HCT116 (cell line): ENCODE results near the gene UBXN11. TPM values are rescaled to one million over a fixed set of nuclear protein-coding genes. Genes with fewer than 3 reads are reported as not detected.

Source experiments
- ATAC-seq: fragments of 200-7000 bp; cut with Tn5 transposase; 2 replicates; pipeline ENCODE4 v1.9.1; 2020; ENCODE audit warnings: mild to moderate bottlenecking, moderate library complexity
- BruUV-seq: library from RNA; stranded (reverse); fragments of 400-500 nt; replicated peaks from 2 replicates; lab custom pipeline; 2021; lab: Mats Ljungman, UMichigan
- CTCF ChIA-PET: fragments of 300-600 bp; sonication (Branson Sonifier 250); formaldehyde crosslinking; loops from one replicate; lab custom pipeline; 2021; ENCODE audit warnings: antibody characterized with exemption; lab: Charles Lee
- POLR2A ChIA-PET: fragments of 300-600, 350-600 bp; sonication (Branson Sonifier 250); formaldehyde crosslinking; loops from one replicate; lab custom pipeline; 2021; ENCODE audit warnings: antibody characterized with exemption; lab: Charles Lee
- RAD21 ChIA-PET, 2 experiments: fragments of 300-600 bp; sonication (Branson Sonifier 250); formaldehyde crosslinking; loops; one replicate each; lab custom pipeline; 2023; ENCODE audit warnings: low total read pairs in 2 of 2; ENCODE audit not compliant: uncharacterized antibody in 2 of 2, unreplicated experiment in 2 of 2, low non-redundant PET in 1 of 2; lab: Charles Lee
- DNase-seq: peaks from one replicate; pipeline ENCODE4 v3.0.0-alpha.2; 2010; ENCODE audit warnings: low read depth, low spot score
- H2AFZ ChIP-seq: fragments of 200-600 bp; shearing (Covaris generic), sonication (generic); 2 replicates; pipeline ENCODE4 v1.6.1; 2017; ENCODE audit warnings: low read depth, mixed run types, mixed read lengths, antibody characterized with exemption, low read length; ENCODE audit not compliant: poor library complexity, severe bottlenecking
- H3K27ac ChIP-seq: 2 replicates; pipeline ENCODE4 v1.5.1; 2012; ENCODE audit warnings: low read depth, low read length
- H3K27me3 ChIP-seq: fragments of 200-600 bp; sonication (generic); 2 replicates; pipeline ENCODE4 v1.6.1; 2016; ENCODE audit warnings: mixed run types, low read length, mixed read lengths; ENCODE audit not compliant: insufficient read depth
- H3K36me3 ChIP-seq, 2 experiments: fragments of 200-500 bp in 1 of 2; fragments of 200-600 bp in 1 of 2; sonication (Bioruptor generic) in 1 of 2; sonication (generic) in 1 of 2; 2 replicates each; pipeline versions ENCODE4 v1.5.1 to v1.6.1; 2014 to 2016; ENCODE audit warnings: low read length in 2 of 2, inconsistent platforms in 1 of 2, mixed read lengths in 1 of 2, mixed run types in 1 of 2; ENCODE audit not compliant: insufficient read depth in 2 of 2, control insufficient read depth in 1 of 2
- H3K4me1 ChIP-seq, 2 experiments: fragments of 200-600 bp in 1 of 2; sonication (generic) in 1 of 2; 2 replicates each; pipeline versions ENCODE4 v1.5.1 to v1.6.1; 2012 to 2017; ENCODE audit warnings: low read length in 2 of 2, inconsistent platforms in 1 of 2, mild to moderate bottlenecking in 1 of 2, mixed read lengths in 1 of 2, mixed run types in 1 of 2, moderate library complexity in 1 of 2; ENCODE audit not compliant: insufficient read depth in 2 of 2, control insufficient read depth in 1 of 2
- H3K4me2 ChIP-seq: fragments of 200-600 bp; sonication (generic); 2 replicates; pipeline ENCODE4 v1.6.1; 2017; ENCODE audit warnings: mixed run types, low read length, mixed read lengths
- H3K4me3 ChIP-seq, 2 experiments: fragments of 200-600 bp in 1 of 2; sonication (generic) in 1 of 2; replicated peaks in 1 of 2; 2 replicates each; pipeline ENCODE4 v1.5.1; 2011 to 2016; ENCODE audit warnings: low read length in 2 of 2, control low read depth in 1 of 2, low read depth in 1 of 2, mild to moderate bottlenecking in 1 of 2, mixed read lengths in 1 of 2, mixed run types in 1 of 2
- H3K79me2 ChIP-seq: fragments of 200-600 bp; sonication (generic); 2 replicates; pipeline ENCODE4 v1.6.1; 2017; ENCODE audit warnings: mild to moderate bottlenecking, mixed run types, low read length, moderate library complexity, mixed read lengths; ENCODE audit not compliant: insufficient read depth
- H3K9ac ChIP-seq: fragments of 200-600 bp; sonication (generic); 2 replicates; pipeline ENCODE4 v1.6.1; 2016; ENCODE audit warnings: low read length, mixed read lengths
- H3K9me2 ChIP-seq: fragments of 200-600 bp; sonication (generic), shearing (Covaris generic); 2 replicates; pipeline ENCODE4 v1.6.1; 2017; ENCODE audit warnings: mixed run types, mild to moderate bottlenecking, moderate library complexity; ENCODE audit not compliant: insufficient read depth
- H3K9me3 ChIP-seq, 2 experiments: fragments of 200-500 bp in 1 of 2; fragments of 200-600 bp in 1 of 2; sonication (Bioruptor generic) in 1 of 2; sonication (generic) in 1 of 2; 2 replicates each; pipeline ENCODE4 v1.6.1; 2014 to 2017; ENCODE audit warnings: low read length in 2 of 2, mixed read lengths in 2 of 2, inconsistent platforms in 1 of 2, low read depth in 1 of 2, mild to moderate bottlenecking in 1 of 2, mixed run types in 1 of 2, moderate library complexity in 1 of 2; ENCODE audit not compliant: control insufficient read depth in 1 of 2, insufficient read depth in 1 of 2
- H4K20me1 ChIP-seq: fragments of 200-600 bp; sonication (generic), shearing (Covaris generic); 2 replicates; pipeline ENCODE4 v1.6.1; 2017; ENCODE audit warnings: mixed run types, mild to moderate bottlenecking, moderate library complexity; ENCODE audit not compliant: insufficient read depth
- CBX3 ChIP-seq: IDR thresholded peaks from 2 replicates; pipeline ENCODE4 v1.6.1; 2012; ENCODE audit warnings: low read depth
- CEBPB ChIP-seq: IDR thresholded peaks from 2 replicates; pipeline ENCODE4 v1.6.1; 2012; ENCODE audit warnings: low read depth
- SIN3A ChIP-seq: IDR thresholded peaks from 2 replicates; pipeline ENCODE4 v1.6.1; 2012; ENCODE audit warnings: low read depth
- ZFX ChIP-seq: fragments of 450-650 bp; IDR thresholded peaks from 2 replicates; pipeline ENCODE4 v1.6.1; 2017
- intact Hi-C: fragments of 100-400 bp; cut with micrococcal nuclease; formaldehyde crosslinking; loops from 2 replicates; pipeline ENCODE4 v1.10.0; 2022
- total RNA-seq: library from RNA; stranded (reverse); gene quantifications from one replicate; pipeline ENCODE4 v1.2.1, GENCODE V29; 2021; ENCODE audit not compliant: unreplicated experiment
- TF ChIP-seq, protein P1 (sequence below), 3 experiments: fragments of 200-600 bp in 1 of 3; sonication (generic) in 1 of 3; IDR thresholded peaks in 2 of 3; conservative IDR thresholded peaks in 1 of 3; 2 replicates each; pipeline ENCODE4 v1.5.1; 2012 to 2017; ENCODE audit warnings: low read depth in 2 of 3, low read length in 2 of 3, antibody characterized with exemption in 1 of 3, borderline replicate concordance in 1 of 3, control low read depth in 1 of 3, mild to moderate bottlenecking in 1 of 3, mixed read lengths in 1 of 3, mixed run types in 1 of 3, moderate library complexity in 1 of 3; ENCODE audit not compliant: insufficient read depth in 1 of 3

Gene UBXN11
- total RNA-seq, 1 experiment from 2014 or later, result 19.3 TPM

GRCh38 chr1:26276432-26276838 lies 30.0 kb downstream of the UBXN11 start:
- DNase-seq (no peak), ATAC-seq (no peak)
- ChIA-PET CTCF (interaction anchor here (0.6 to 3.9 kb wide), 18 partner anchors 9 to 241 kb away, joined by 3 to 47 read pairs (median 5); partner anchors contain the start of gene CEP85), POLR2A (interaction anchor here (1.2 kb wide), 1 partner anchor 9 kb away, joined by 4 read pairs; no protein-coding TSS in a partner anchor), RAD21 (interaction anchor here in 1 of 2 experiments (1.1 kb wide), 1 partner anchor 141 kb away, joined by 3 read pairs; no protein-coding TSS in a partner anchor)
- Histone ChIP-seq H3K27me3 (no peaks in the 10 kb centered on the region), H3K36me3 (peaks cover 27 to 45% of the 10 kb centered on the region in 2 experiments), H3K79me2 (peaks cover 18% of the 10 kb centered on the region), H3K4me3 (no peak overlapping the region), H3K4me1 (peaks cover 27 to 69% of the 10 kb centered on the region in 2 experiments), H3K9me2 (no peaks in the 10 kb centered on the region), H2AFZ (no peak overlapping the region), H3K9me3 (no peaks in the 10 kb centered on the region), H4K20me1 (no peaks in the 10 kb centered on the region), H3K9ac (peak overlapping the region; percentile 32), H3K4me2 (peak overlapping the region; percentile 59), H3K27ac (peak overlapping the region; percentile 60)
- intact Hi-C loops, result loop anchor here (5.0 kb wide), 1 partner anchor 239 kb away; no protein-coding TSS in a partner anchor
- no TSS peak for BruUV-seq
- TF ChIP-seq ZFX (no peak), SIN3A (no peak), CEBPB (no peak), CBX3 (no peak)
- TF ChIP-seq, protein P1, sequence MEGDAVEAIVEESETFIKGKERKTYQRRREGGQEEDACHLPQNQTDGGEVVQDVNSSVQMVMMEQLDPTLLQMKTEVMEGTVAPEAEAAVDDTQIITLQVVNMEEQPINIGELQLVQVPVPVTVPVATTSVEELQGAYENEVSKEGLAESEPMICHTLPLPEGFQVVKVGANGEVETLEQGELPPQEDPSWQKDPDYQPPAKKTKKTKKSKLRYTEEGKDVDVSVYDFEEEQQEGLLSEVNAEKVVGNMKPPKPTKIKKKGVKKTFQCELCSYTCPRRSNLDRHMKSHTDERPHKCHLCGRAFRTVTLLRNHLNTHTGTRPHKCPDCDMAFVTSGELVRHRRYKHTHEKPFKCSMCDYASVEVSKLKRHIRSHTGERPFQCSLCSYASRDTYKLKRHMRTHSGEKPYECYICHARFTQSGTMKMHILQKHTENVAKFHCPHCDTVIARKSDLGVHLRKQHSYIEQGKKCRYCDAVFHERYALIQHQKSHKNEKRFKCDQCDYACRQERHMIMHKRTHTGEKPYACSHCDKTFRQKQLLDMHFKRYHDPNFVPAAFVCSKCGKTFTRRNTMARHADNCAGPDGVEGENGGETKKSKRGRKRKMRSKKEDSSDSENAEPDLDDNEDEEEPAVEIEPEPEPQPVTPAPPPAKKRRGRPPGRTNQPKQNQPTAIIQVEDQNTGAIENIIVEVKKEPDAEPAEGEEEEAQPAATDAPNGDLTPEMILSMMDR (IDR thresholded peaks at IDR 0.05 in 2 of 3, conservative IDR thresholded peaks at IDR 0.05 in 1 of 3; ENCODE audit: borderline replicate concordance in 1 of 3, insufficient read depth in 1 of 3, low read depth in 2 of 3, low read length in 2 of 3), result no peak
